ENCODE data around the gene SMYD1. TPM values are rescaled to one million over a fixed set of nuclear protein-coding genes. Genes with fewer than 3 reads are reported as not detected.
A peak's percentile ranks its signal among the peaks of the same experiment; 100 is the strongest.

SMYD1 gene
- total RNA-seq, 3 donors from 2014 or later = not detected

- no peak for ATAC-seq
- DNase-seq = no peak
- Mint-ChIP-seq H3K9me3 (no peaks in the 10 kb centered on the region), H3K36me3 (ENCODE audit: insufficient read depth) (no peaks in the 10 kb centered on the region), H3K27me3 (ENCODE audit: low read depth) (peaks cover 2% of the 10 kb centered on the region), H3K4me1 (ENCODE audit: low read depth) (no peaks in the 10 kb centered on the region), H3K4me3 (no peak overlapping the region)
Observed at GRCh38 chr2:88068044-88068443, 419 bp downstream of the SMYD1 start.

GRCh38 chr2:88069117-88069516 lies 1.5 kb downstream of the SMYD1 start:
- ATAC-seq = no peak
- no peak for DNase-seq
- peaks cover 2% of the 10 kb centered on the region for H3K27me3 Mint-ChIP-seq (ENCODE audit: low read depth)
- no peaks in the 10 kb centered on the region for H3K4me1 Mint-ChIP-seq (ENCODE audit: low read depth)
- H3K4me3 Mint-ChIP-seq = no peak overlapping the region
- H3K9me3 Mint-ChIP-seq = no peaks in the 10 kb centered on the region
- H3K36me3 Mint-ChIP-seq (ENCODE audit: insufficient read depth) = no peaks in the 10 kb centered on the region

- ATAC-seq = peak in 1 of 2 donors; percentile 63
- H3K27me3 Mint-ChIP-seq (ENCODE audit: low read depth) = peaks cover 2% of the 10 kb centered on the region
- H3K9me3 Mint-ChIP-seq = no peaks in the 10 kb centered on the region
- H3K36me3 Mint-ChIP-seq (ENCODE audit: insufficient read depth) = no peaks in the 10 kb centered on the region
- no peak for DNase-seq
- no peaks in the 10 kb centered on the region for H3K4me1 Mint-ChIP-seq (ENCODE audit: low read depth)
- H3K4me3 Mint-ChIP-seq = no peak overlapping the region
Observed at GRCh38 chr2:88070055-88070454, 2.4 kb downstream of the SMYD1 start.

GRCh38 chr2:88071365-88071764 lies 3.7 kb downstream of the SMYD1 start:
- H3K4me1 Mint-ChIP-seq (ENCODE audit: low read depth) = no peaks in the 10 kb centered on the region
- no peaks in the 10 kb centered on the region for H3K9me3 Mint-ChIP-seq
- DNase-seq (no peak), ATAC-seq (no peak)
- H3K36me3 Mint-ChIP-seq (ENCODE audit: insufficient read depth) = no peaks in the 10 kb centered on the region
- H3K27me3 Mint-ChIP-seq (ENCODE audit: low read depth) = peaks cover 2% of the 10 kb centered on the region
- no peak overlapping the region for H3K4me3 Mint-ChIP-seq

GRCh38 chr2:88074150-88074549 lies 6.5 kb downstream of the SMYD1 start:
- H3K27me3 Mint-ChIP-seq (ENCODE audit: low read depth) = no peaks in the 10 kb centered on the region
- H3K36me3 Mint-ChIP-seq (ENCODE audit: insufficient read depth) = no peaks in the 10 kb centered on the region
- no peaks in the 10 kb centered on the region for H3K9me3 Mint-ChIP-seq
- H3K4me1 Mint-ChIP-seq (ENCODE audit: low read depth) = no peaks in the 10 kb centered on the region
- DNase-seq (no peak), ATAC-seq (no peak)
- H3K4me3 Mint-ChIP-seq = no peak overlapping the region

GRCh38 chr2:88074854-88075292 lies 7.2 kb downstream of the SMYD1 start:
- H3K27me3 Mint-ChIP-seq (ENCODE audit: low read depth) = no peaks in the 10 kb centered on the region
- no peaks in the 10 kb centered on the region for H3K9me3 Mint-ChIP-seq
- ATAC-seq (no peak), DNase-seq (no peak)
- H3K36me3 Mint-ChIP-seq (ENCODE audit: insufficient read depth) = no peaks in the 10 kb centered on the region
- no peak overlapping the region for H3K4me3 Mint-ChIP-seq
- no peaks in the 10 kb centered on the region for H3K4me1 Mint-ChIP-seq (ENCODE audit: low read depth)

- H3K9me3 Mint-ChIP-seq = no peaks in the 10 kb centered on the region
Observed at GRCh38 chr2:88077080-88077479, 9.5 kb downstream of the SMYD1 start.

GRCh38 chr2:88078643-88079172 lies 11.1 kb downstream of the SMYD1 start:
- H3K27me3 Mint-ChIP-seq (ENCODE audit: low read depth) = no peaks in the 10 kb centered on the region
- no peak overlapping the region for H3K4me3 Mint-ChIP-seq
- ATAC-seq = no peak
- H3K9me3 Mint-ChIP-seq = no peaks in the 10 kb centered on the region
- H3K4me1 Mint-ChIP-seq (ENCODE audit: low read depth) = no peaks in the 10 kb centered on the region
- DNase-seq = no peak
- no peaks in the 10 kb centered on the region for H3K36me3 Mint-ChIP-seq (ENCODE audit: insufficient read depth)

More at GRCh38 chr2:88077080-88077479, 9.5 kb downstream of the SMYD1 start:
- Mint-ChIP-seq H3K4me3 (no peak overlapping the region), H3K27me3 (ENCODE audit: low read depth) (no peaks in the 10 kb centered on the region), H3K36me3 (ENCODE audit: insufficient read depth) (no peaks in the 10 kb centered on the region), H3K4me1 (ENCODE audit: low read depth) (no peaks in the 10 kb centered on the region)
- DNase-seq (no peak), ATAC-seq (no peak)

- Mint-ChIP-seq H3K4me1 (ENCODE audit: low read depth) (no peaks in the 10 kb centered on the region), H3K36me3 (ENCODE audit: insufficient read depth) (no peaks in the 10 kb centered on the region), H3K9me3 (no peaks in the 10 kb centered on the region), H3K27me3 (ENCODE audit: low read depth) (no peaks in the 10 kb centered on the region), H3K4me3 (no peak overlapping the region)
- DNase-seq (no peak), ATAC-seq (no peak)
Observed at GRCh38 chr2:88080545-88080944, 12.9 kb downstream of the SMYD1 start.

GRCh38 chr2:88081924-88082608 lies 14.4 kb downstream of the SMYD1 start:
- Mint-ChIP-seq H3K27me3 (ENCODE audit: low read depth) (no peaks in the 10 kb centered on the region), H3K4me1 (ENCODE audit: low read depth) (no peaks in the 10 kb centered on the region), H3K9me3 (no peaks in the 10 kb centered on the region), H3K36me3 (ENCODE audit: insufficient read depth) (no peaks in the 10 kb centered on the region), H3K4me3 (no peak overlapping the region)
- DNase-seq = no peak
- ATAC-seq = no peak

- no peaks in the 10 kb centered on the region for H3K9me3 Mint-ChIP-seq
- no peak overlapping the region for H3K4me3 Mint-ChIP-seq
Observed at GRCh38 chr2:88082781-88083180, 15.2 kb downstream of the SMYD1 start.

GRCh38 chr2:88085099-88085498 lies 17.5 kb downstream of the SMYD1 start:
- Mint-ChIP-seq H3K4me1 (ENCODE audit: low read depth) (peaks cover 7% of the 10 kb centered on the region), H3K27me3 (ENCODE audit: low read depth) (no peaks in the 10 kb centered on the region), H3K36me3 (ENCODE audit: insufficient read depth) (no peaks in the 10 kb centered on the region), H3K9me3 (no peaks in the 10 kb centered on the region), H3K4me3 (no peak overlapping the region)
- ATAC-seq (no peak), DNase-seq (no peak)

More at GRCh38 chr2:88082781-88083180, 15.2 kb downstream of the SMYD1 start:
- no peak for DNase-seq
- Mint-ChIP-seq H3K36me3 (ENCODE audit: insufficient read depth) (no peaks in the 10 kb centered on the region), H3K4me1 (ENCODE audit: low read depth) (no peaks in the 10 kb centered on the region), H3K27me3 (ENCODE audit: low read depth) (no peaks in the 10 kb centered on the region)
- no peak for ATAC-seq

- Mint-ChIP-seq H3K27me3 (ENCODE audit: low read depth) (no peaks in the 10 kb centered on the region), H3K36me3 (ENCODE audit: insufficient read depth) (no peaks in the 10 kb centered on the region), H3K9me3 (no peaks in the 10 kb centered on the region), H3K4me3 (no peak overlapping the region), H3K4me1 (ENCODE audit: low read depth) (peaks cover 12% of the 10 kb centered on the region)
- no peak for DNase-seq
- no peak for ATAC-seq
Observed at GRCh38 chr2:88085602-88086001, 18.0 kb downstream of the SMYD1 start.

- ATAC-seq (no peak), DNase-seq (no peak)
- Mint-ChIP-seq H3K4me3 (no peak overlapping the region), H3K36me3 (ENCODE audit: insufficient read depth) (no peaks in the 10 kb centered on the region), H3K27me3 (ENCODE audit: low read depth) (no peaks in the 10 kb centered on the region), H3K4me1 (ENCODE audit: low read depth) (peaks cover 20% of the 10 kb centered on the region), H3K9me3 (no peaks in the 10 kb centered on the region)
Observed at GRCh38 chr2:88086401-88086800, 18.8 kb downstream of the SMYD1 start.

- no peaks in the 10 kb centered on the region for H3K9me3 Mint-ChIP-seq
- no peak overlapping the region for H3K4me3 Mint-ChIP-seq
- no peak for ATAC-seq
- peaks cover 20% of the 10 kb centered on the region for H3K4me1 Mint-ChIP-seq (ENCODE audit: low read depth)
- no peak for DNase-seq
- no peaks in the 10 kb centered on the region for H3K27me3 Mint-ChIP-seq (ENCODE audit: low read depth)
- no peaks in the 10 kb centered on the region for H3K36me3 Mint-ChIP-seq (ENCODE audit: insufficient read depth)
Observed at GRCh38 chr2:88087073-88087472, 19.4 kb downstream of the SMYD1 start.

All from activated T-cell treated with anti-CD3 and anti-CD28 coated beads, Interleukin-2, amount 50 U/mL, for 4 hours (primary cell).